GM12878 (cell line): ENCODE results near the gene SPPL2B. TPM values are rescaled to one million over a fixed set of nuclear protein-coding genes. Genes with fewer than 3 reads are reported as not detected.
A peak's percentile ranks its signal among the peaks of the same experiment; 100 is the strongest.

Experiments
- BCL3 ChIP-seq: IDR thresholded peaks from 2 replicates; pipeline ENCODE4 v1.6.1; 2011; ENCODE audit warnings: borderline replicate concordance, low read depth, mild to moderate bottlenecking, moderate library complexity, low read length; ENCODE audit not compliant: insufficient read depth, poor library complexity, severe bottlenecking
- BCLAF1 ChIP-seq: fragments of 450-650 bp; IDR thresholded peaks from 2 replicates; pipeline ENCODE4 v1.6.1; 2017; ENCODE audit warnings: antibody characterized with exemption, mild to moderate bottlenecking, moderate library complexity
- CHD2 ChIP-seq: IDR thresholded peaks from 2 replicates; pipeline ENCODE4 v1.6.1; 2011; ENCODE audit warnings: low read depth, low read length, improper control_type of control experiment, borderline replicate concordance
- CTCF ChIP-seq, 3 experiments: IDR thresholded peaks in 2 of 3; conservative IDR thresholded peaks in 1 of 3; 2 replicates each; pipeline ENCODE4 v1.5.1; 2011; ENCODE audit warnings: low read depth in 3 of 3, low read length in 3 of 3, mild to moderate bottlenecking in 3 of 3, control low read depth in 2 of 3, moderate library complexity in 2 of 3, inconsistent platforms in 1 of 3, mixed read lengths in 1 of 3; ENCODE audit not compliant: control insufficient read depth in 2 of 3, insufficient read depth in 1 of 3; ENCODE audit errors: extremely low read depth in 1 of 3
- ETV6 ChIP-seq, 2 experiments: fragments of 450-650 bp in 1 of 2; IDR thresholded peaks in 1 of 2; conservative IDR thresholded peaks in 1 of 2; 2 replicates each; pipeline ENCODE4 v1.6.1; 2014; ENCODE audit warnings: antibody characterized with exemption in 1 of 2, borderline replicate concordance in 1 of 2, low read depth in 1 of 2, mild to moderate bottlenecking in 1 of 2, moderate library complexity in 1 of 2
- MXI1 ChIP-seq: fragments of 150-350 bp; IDR thresholded peaks from 2 replicates; pipeline ENCODE4 v1.6.1; 2011; ENCODE audit warnings: low read depth, mild to moderate bottlenecking, inconsistent platforms, low read length, improper control_type of control experiment
- NR2C2 ChIP-seq: IDR thresholded peaks from 2 replicates; pipeline ENCODE4 v1.6.1; 2011; ENCODE audit warnings: borderline replicate concordance, low read depth; ENCODE audit not compliant: control insufficient read depth, insufficient read length
- PAX8 ChIP-seq: fragments of 450-650 bp; IDR thresholded peaks from 2 replicates; pipeline ENCODE4 v1.6.1; 2017; ENCODE audit warnings: mild to moderate bottlenecking, moderate library complexity
- RAD21 ChIP-seq: IDR thresholded peaks from 2 replicates; pipeline ENCODE4 v1.6.1; 2011; ENCODE audit warnings: mild to moderate bottlenecking, low read depth, low read length, moderate library complexity; ENCODE audit not compliant: insufficient read depth
- SMC3 ChIP-seq: IDR thresholded peaks from 2 replicates; pipeline ENCODE4 v1.6.1; 2011; ENCODE audit warnings: low read length, improper control_type of control experiment, borderline replicate concordance
- SREBF1 ChIP-seq: IDR thresholded peaks from 2 replicates; pipeline ENCODE4 v1.6.1; 2012; ENCODE audit warnings: mild to moderate bottlenecking, low read length
- SUPT20H ChIP-seq: IDR thresholded peaks from 2 replicates; pipeline ENCODE4 v1.6.1; 2011; ENCODE audit warnings: low read depth, mild to moderate bottlenecking, low read length, moderate library complexity, borderline replicate concordance; ENCODE audit not compliant: control insufficient read depth
- ZBTB11 ChIP-seq: fragments of 450-650 bp; formaldehyde crosslinking; IDR thresholded peaks from 2 replicates; pipeline ENCODE4 v1.5.0; 2022; ENCODE audit warnings: mild to moderate bottlenecking, missing genetic modification characterization
- ZNF217 ChIP-seq: fragments of 450-650 bp; IDR thresholded peaks from 2 replicates; pipeline ENCODE4 v1.6.1; 2017; ENCODE audit warnings: antibody characterized with exemption, mild to moderate bottlenecking
- polyA plus RNA-seq, 11 experiments: library from polyadenylated mRNA; depleted of rRNA in 4 of 11; unstranded in 6 of 11; stranded (reverse) in 5 of 11; fragments of >200 nt; fragmentation: Nextera tagmentation in 4 of 11; fragmentation: Illumina TruSeq in 1 of 11; extraction: Ambion mirVana in 4 of 11; extraction: Trizol in 1 of 11; gene quantifications; 1 replicate in 1 of 11; 2 replicates in 10 of 11; pipeline versions ENCODE4 v1.2.1 to v1.2.3, GENCODE V29; 2011 to 2016; ENCODE audit warnings: inconsistent platforms in 2 of 11, missing spikeins in 2 of 11, low read depth in 1 of 11
- total RNA-seq, 4 experiments: library from RNA; depleted of rRNA in 3 of 4; stranded (reverse); fragments of >200 nt in 3 of 4; fragmentation: Illumina TruSeq in 1 of 4; extraction: Trizol in 1 of 4; gene quantifications; 2 replicates each; pipeline versions ENCODE4 v1.2.1 to v1.2.3, GENCODE V29; 2013 to 2021

Gene SPPL2B
- total and polyA plus RNA-seq, 10 of the 15 experiments (the other 5 are each of a cell fraction or from before 2014, with no cell fraction given), result 0.29 to 56.5 (median 18.3) TPM

- no peak for TF ChIP-seq SREBF1
- TF ChIP-seq ETV6 (conservative IDR thresholded peaks at IDR 0.05 in 1 of 2, IDR thresholded peaks at IDR 0.05 in 1 of 2; ENCODE audit: borderline replicate concordance in 1 of 2, low read depth in 1 of 2), result no peak
- peak; percentile 91 for TF ChIP-seq RAD21
- TF ChIP-seq BCL3, result no peak
- no peak for TF ChIP-seq NR2C2
- TF ChIP-seq CHD2, result no peak
- TF ChIP-seq PAX8, result peak; percentile 62; the same call in 1 of the 2 replicates
- no peak for TF ChIP-seq ZNF217
- TF ChIP-seq ZBTB11 (CRISPR knock-in tag), result no peak
- peak; percentile 35; the same call in 1 of the 2 replicates for TF ChIP-seq MXI1
- peak; percentile 76 for TF ChIP-seq SMC3
- peak; percentile 73 to 82 (median 77) for TF ChIP-seq CTCF (IDR thresholded peaks at IDR 0.05 in 2 of 3, conservative IDR thresholded peaks at IDR 0.05 in 1 of 3; ENCODE audit: control insufficient read depth in 2 of 3, extremely low read depth in 1 of 3, insufficient read depth in 1 of 3, low read depth in 3 of 3, low read length in 3 of 3)
- no peak for TF ChIP-seq BCLAF1
- TF ChIP-seq SUPT20H, result no peak
Observed at GRCh38 chr19:2391118-2391725, 62.7 kb downstream of the SPPL2B start (continued).
